Activated naive CD4-positive, alpha-beta T cell (primary cell): Measurements from ENCODE around the gene ADARB1.

Experiments used
- DNase-seq, 4 experiments: peaks; one replicate each; lab custom pipeline; 2025; lab: John Stamatoyannopoulos, UW

The ADARB1 gene

GRCh38 chr21:45093035-45093532 lies 18.7 kb downstream of the ADARB1 start:
- DNase-seq: no peak

GRCh38 chr21:45094412-45094811 lies 20.0 kb downstream of the ADARB1 start:
- no peak for DNase-seq

GRCh38 chr21:45095505-45095904 lies 21.1 kb downstream of the ADARB1 start:
- DNase-seq: no peak

GRCh38 chr21:45096217-45096616 lies 21.8 kb downstream of the ADARB1 start:
- no peak for DNase-seq

GRCh38 chr21:45097827-45098387 lies 23.5 kb downstream of the ADARB1 start:
- DNase-seq: no peak

DNA sequence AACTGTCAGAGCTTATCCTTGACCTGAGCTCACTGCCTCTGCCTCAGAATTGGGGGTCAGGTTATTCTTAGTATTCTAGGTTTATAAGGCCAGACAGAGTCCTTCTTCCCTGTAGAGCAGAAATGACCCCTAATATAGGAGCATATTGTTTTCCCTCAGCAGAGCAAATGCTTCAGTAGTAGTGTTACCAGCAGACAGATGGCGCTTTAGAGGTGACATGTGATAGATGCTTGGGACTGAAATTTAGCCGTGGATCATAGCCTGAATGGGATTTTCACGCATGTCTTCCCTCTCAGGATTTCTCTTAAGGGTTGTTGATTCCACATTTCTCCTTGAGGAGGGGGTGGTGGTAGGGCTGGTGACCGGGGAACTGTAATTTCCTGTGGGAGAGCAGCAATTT lies 24.5 kb downstream of the ADARB1 start:
- DNase-seq: no peak

GRCh38 chr21:45099571-45099970 lies 25.2 kb downstream of the ADARB1 start:
- no peak for DNase-seq

- DNase-seq: no peak
Measured at GRCh38 chr21:45100866-45101265, 26.5 kb downstream of the ADARB1 start.

DNA sequence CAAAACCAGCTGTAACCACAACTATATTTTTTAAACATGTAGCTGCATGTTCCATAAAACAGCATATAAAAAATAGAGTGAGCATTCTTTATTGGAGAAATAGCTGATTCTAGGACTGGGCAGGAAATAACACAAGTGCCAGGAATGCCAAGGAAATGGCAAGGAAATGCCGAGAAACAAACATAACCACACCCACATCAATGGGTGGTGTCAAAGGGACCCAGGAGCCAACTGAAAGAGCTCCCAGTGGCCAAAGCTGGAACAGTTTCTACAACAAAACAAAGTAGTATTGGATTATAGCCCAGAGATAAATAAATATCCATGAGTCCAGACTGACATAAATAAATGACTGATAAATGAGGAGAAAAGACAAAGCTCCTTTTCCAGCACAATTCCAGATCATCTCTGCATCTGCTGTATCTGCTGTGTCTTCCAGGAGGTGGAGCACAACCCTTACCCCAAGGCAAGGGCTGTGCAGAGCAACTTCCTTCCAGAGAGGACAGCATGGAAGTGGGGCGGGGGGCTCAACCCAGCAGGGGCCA lies 28.1 kb downstream of the ADARB1 start:
- DNase-seq: no peak

DNA sequence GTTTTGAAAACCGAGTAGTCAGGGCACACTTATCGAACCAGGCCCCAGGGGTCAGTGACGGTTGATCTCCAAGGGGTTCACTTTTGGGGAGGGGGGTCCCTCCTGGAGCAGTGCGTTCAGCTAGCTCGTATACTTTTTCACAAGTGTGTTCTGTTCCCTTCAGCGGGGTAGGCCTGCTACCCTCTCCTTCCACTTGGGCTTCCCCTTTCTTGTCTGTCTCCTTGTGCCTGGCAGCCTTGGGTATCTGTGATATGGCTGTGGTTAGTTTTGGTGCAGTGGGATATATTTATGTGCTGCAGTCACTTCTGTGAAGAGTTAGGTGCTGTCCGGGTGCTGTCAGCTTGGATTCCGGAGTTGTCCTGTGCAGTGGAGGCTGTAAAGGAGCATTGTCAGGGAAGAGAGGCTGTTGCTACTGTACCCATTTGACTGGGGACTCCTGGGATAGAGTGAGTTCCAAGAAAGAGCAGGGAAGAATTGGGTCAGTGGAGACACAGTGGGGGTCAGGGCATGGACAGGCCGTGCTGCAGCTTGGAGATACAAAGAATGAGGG lies 29.7 kb downstream of the ADARB1 start:
- no peak for DNase-seq

DNA sequence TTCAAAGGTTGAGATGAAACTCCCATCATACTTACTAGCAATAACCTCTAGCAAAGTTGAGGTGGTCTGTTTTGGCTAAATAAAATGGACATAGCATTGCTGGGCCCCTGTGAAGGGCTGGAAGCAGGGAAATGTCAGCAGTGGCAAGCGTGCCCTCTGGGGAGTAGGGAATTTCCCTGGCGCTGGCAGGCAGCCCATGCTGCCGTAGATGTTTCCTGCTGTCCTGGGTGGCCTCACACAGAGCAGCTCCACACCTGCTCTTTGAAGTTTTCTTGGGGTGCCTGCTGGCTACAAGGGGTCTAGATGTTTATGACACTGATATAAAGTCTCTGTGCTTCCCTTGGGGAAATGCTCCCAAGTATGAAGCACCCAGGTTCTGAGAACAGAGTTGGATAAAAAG lies 30.2 kb downstream of the ADARB1 start:
- no peak for DNase-seq

- no peak for DNase-seq
Measured at GRCh38 chr21:45105906-45106485, 31.6 kb downstream of the ADARB1 start.

GRCh38 chr21:45108034-45108790 lies 33.8 kb downstream of the ADARB1 start:
- DNase-seq: no peak

GRCh38 chr21:45108808-45109781 lies 34.7 kb downstream of the ADARB1 start:
- DNase-seq: peak in 1 of 4 experiments; percentile 9

- no peak for DNase-seq
Measured at GRCh38 chr21:45109831-45110492, 35.6 kb downstream of the ADARB1 start.

- DNase-seq: no peak
Measured at GRCh38 chr21:45110873-45111624, 36.7 kb downstream of the ADARB1 start.

GRCh38 chr21:45111703-45112102 lies 37.3 kb downstream of the ADARB1 start:
- DNase-seq: no peak

GRCh38 chr21:45112371-45112770 lies 38.0 kb downstream of the ADARB1 start:
- no peak for DNase-seq

DNA sequence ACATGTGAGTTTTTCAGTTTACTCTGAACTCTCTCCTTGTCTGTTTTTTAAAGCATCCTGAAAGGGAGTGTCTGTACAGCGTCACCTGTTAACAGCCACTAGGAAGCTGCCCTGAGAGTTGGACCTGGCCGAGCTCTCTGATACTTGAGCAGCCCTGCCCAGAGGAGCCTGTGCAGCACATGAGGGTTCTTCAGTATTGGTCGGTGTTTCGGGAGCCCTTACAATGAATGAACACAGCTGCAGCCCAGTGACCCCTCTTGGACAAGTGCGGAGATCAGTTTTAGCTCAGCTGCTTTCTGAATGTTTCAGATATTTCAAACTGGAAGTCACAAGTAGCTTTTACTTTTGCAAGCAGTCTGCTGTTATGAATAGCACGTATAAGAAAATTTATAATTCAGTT lies 39.2 kb downstream of the ADARB1 start:
- no peak for DNase-seq

- DNase-seq: no peak
Measured at GRCh38 chr21:45114072-45114471, 39.7 kb downstream of the ADARB1 start.
